HFFc6 (cell line): ENCODE results near the gene TBX2. TPM values are rescaled to one million over a fixed set of nuclear protein-coding genes. Genes with fewer than 3 reads are reported as not detected.

ENCODE experiments used
- DNase-seq: peaks from one replicate; pipeline ENCODE4 v3.0.0-alpha.2; 2018
- H3K27ac Mint-ChIP-seq: 2 replicates; pipeline ENCODE4 v1.8.0; 2020; ENCODE audit warnings: mild to moderate bottlenecking, mixed read lengths
- H3K27me3 Mint-ChIP-seq: 2 replicates; pipeline ENCODE4 v1.8.0; 2021; ENCODE audit warnings: mild to moderate bottlenecking, moderate library complexity, mixed read lengths; ENCODE audit not compliant: insufficient read depth
- H3K36me3 Mint-ChIP-seq: 2 replicates; pipeline ENCODE4 v1.8.0; 2021; ENCODE audit warnings: low read depth, mixed read lengths
- H3K4me1 Mint-ChIP-seq: 2 replicates; pipeline ENCODE4 v1.8.0; 2020; ENCODE audit warnings: low read depth, mixed read lengths
- H3K4me3 Mint-ChIP-seq: 2 replicates; pipeline ENCODE4 v1.8.0; 2020; ENCODE audit warnings: mild to moderate bottlenecking, moderate library complexity, mixed read lengths
- H3K9me3 Mint-ChIP-seq: 2 replicates; pipeline ENCODE4 v1.8.0; 2020; ENCODE audit warnings: mild to moderate bottlenecking, mixed read lengths
- total RNA-seq, 6 experiments: library from RNA; stranded (reverse); fragmentation: NEBNext Ultra II Directional; extraction: Animal tissue kit (Norgen Biotek cat#: 25700); gene quantifications; 2 replicates in 1 of 6; 3 replicates in 5 of 6; pipeline ENCODE4 v1.2.3, GENCODE V29; 2021
- TF ChIP-seq, protein P1 (sequence below): fragments of 200-600 bp; sonication (generic); IDR thresholded peaks from 2 replicates; pipeline ENCODE4 v1.5.0; 2021; ENCODE audit warnings: antibody characterized with exemption, mild to moderate bottlenecking

The TBX2 gene
- total RNA-seq, 6 experiments from 2014 or later = 42.3 to 71.4 (median 67.3) TPM

DNA sequence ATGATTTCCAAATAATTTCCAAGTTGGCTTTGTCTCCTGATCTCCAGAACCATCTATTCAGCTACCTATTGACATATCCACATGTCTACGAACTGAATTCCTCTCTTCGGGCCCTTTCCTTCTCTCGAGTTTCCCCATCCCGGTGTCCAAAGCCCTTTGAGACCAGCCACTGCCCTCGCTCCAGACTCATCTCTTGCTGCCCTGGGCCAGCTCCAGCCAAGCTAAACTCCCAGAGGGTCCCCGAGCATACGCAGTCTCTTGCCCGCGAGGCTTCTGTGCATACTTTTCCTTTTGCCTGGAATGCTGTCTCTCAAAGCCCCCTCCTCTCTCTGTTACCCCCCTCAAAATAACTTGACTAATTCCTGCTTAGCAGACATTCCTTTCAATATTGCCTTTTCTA is 27.2 kb upstream of the TBX2 start:
- Mint-ChIP-seq H3K4me1 (no peaks in the 10 kb centered on the region; the same call in 1 of the 2 replicates), H3K27me3 (no peaks in the 10 kb centered on the region; the same call in 1 of the 2 replicates), H3K4me3 (no peak overlapping the region), H3K9me3 (no peaks in the 10 kb centered on the region), H3K36me3 (no peaks in the 10 kb centered on the region), H3K27ac (no peak overlapping the region)
- no peak for DNase-seq
- TF ChIP-seq, protein P1, sequence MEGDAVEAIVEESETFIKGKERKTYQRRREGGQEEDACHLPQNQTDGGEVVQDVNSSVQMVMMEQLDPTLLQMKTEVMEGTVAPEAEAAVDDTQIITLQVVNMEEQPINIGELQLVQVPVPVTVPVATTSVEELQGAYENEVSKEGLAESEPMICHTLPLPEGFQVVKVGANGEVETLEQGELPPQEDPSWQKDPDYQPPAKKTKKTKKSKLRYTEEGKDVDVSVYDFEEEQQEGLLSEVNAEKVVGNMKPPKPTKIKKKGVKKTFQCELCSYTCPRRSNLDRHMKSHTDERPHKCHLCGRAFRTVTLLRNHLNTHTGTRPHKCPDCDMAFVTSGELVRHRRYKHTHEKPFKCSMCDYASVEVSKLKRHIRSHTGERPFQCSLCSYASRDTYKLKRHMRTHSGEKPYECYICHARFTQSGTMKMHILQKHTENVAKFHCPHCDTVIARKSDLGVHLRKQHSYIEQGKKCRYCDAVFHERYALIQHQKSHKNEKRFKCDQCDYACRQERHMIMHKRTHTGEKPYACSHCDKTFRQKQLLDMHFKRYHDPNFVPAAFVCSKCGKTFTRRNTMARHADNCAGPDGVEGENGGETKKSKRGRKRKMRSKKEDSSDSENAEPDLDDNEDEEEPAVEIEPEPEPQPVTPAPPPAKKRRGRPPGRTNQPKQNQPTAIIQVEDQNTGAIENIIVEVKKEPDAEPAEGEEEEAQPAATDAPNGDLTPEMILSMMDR = no peak

DNA sequence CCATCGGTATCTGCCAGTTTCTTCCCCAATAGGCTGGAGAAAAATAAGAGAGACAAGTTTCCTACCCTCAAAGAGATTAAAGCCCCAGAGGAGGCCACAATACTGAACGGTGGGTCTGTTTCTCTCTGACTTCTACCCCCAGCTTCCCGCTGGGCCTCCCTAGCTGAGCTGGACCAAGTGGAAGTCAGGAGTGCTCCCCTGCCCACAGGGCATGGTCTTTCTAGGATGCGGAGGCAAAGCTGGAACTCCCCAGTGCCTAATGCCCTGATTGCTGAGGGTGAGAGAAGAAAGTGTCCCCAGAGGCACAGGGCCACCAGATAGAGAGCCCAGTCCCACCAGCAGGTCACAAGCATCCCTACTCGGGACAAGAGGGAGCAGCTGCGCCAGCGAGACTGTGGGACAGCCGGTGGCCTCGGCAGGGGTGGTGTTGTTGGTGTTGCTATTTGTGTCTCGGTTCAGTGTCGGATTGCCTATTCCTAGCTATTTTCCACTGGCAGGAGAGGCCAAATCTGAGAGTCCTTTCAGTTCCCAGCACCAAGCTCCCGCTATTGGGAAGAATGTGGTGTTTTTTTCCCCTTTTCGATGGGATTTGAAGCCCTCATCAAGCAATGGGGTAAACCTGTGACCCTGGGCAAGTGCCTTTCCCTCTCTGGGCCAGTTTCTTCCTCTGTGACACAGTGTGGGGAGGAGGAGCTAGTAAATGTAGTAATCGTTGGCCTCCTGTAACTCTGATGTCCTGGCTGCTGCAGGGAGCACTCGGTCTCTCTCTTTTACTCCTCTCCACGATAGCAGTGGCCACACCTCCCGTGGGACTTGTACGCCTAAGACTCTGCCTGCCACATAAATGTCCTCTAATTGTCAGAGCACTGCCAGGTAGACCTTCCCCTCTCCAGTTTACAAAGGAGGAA is 22.5 kb upstream of the TBX2 start:
- Mint-ChIP-seq H3K36me3 (no peaks in the 10 kb centered on the region), H3K9me3 (no peaks in the 10 kb centered on the region), H3K4me3 (no peak overlapping the region), H3K27ac (no peak overlapping the region), H3K27me3 (peaks cover 3% of the 10 kb centered on the region), H3K4me1 (no peaks in the 10 kb centered on the region)
- no peak for DNase-seq
- TF ChIP-seq, protein P1 = no peak

DNA sequence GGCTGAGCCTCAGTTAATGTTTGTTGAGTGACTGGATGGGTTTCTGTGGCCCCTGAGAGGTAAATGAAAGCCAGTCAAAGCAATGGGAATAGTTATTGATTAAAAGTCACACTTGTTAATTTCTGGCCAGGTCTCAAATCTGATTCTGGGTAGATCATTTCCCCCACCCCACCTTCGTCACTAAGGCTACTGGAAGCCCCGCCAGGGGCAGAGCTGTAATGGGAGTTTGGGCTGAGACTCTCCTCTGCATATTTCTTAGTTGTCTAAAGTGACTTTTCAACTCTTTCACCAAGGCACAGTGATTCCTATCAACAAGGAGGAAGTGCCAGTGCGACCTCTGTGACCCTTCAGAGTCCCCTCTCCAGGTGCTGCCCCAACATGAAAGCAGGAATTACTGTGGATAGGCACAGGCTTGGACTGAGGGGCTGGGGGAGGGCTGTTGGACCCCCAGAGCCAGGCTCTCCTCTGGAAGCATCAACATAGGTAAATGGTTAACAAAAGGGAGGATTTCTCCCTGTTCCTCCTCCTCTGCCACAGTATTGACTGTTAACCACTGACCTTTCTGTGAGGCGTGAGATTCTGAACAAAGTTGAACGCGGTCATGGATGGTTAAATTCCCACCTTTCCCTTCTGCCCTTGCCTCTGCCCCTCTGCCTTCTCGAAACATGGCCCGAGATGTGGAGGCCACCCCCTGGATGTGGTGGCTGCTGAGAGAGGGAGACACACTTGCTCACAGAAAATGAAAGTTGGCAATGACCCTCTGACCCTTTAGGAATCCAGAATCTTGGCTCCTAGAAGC is 20.8 kb upstream of the TBX2 start:
- no peak for DNase-seq
- Mint-ChIP-seq H3K4me1 (no peaks in the 10 kb centered on the region), H3K27me3 (peaks cover 3% of the 10 kb centered on the region), H3K36me3 (no peaks in the 10 kb centered on the region), H3K4me3 (no peak overlapping the region), H3K9me3 (no peaks in the 10 kb centered on the region), H3K27ac (no peak overlapping the region)
- TF ChIP-seq, protein P1 = no peak

DNA sequence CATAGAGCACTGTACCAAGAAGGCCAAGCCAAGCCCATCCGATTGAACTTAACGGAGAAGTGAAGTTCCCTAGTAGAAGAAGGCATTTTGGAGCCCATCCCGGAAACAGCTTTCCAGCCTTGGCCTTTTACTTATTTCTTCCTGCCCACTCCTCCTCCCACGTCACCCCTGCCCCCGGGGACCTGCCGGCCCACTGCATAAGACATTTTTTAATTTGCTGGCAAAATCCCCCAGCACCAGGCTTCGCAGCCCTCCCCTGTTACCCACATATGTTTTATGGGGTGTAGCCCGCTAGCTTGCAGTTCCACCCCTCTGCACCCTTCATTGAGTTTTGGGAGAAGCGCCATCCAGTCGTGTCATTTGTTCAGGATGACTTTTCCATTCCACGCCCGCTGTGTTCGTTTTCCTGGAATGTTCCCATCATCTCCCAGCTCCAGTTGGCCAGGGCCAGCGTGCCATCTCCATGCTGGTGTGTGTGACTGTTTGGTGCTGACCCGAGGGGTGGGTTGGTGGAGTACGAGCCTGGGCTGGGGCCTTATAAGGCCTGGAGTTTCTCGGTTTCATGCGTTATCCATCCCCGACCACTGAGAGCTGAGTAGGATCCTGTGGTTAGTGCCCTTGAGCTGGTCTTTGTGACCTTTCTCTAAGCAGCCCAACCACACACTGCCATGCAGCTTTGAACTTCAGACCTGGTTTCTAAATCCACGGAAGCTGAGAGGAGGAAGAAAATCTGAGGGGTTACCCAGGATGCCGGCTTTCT is 20.0 kb upstream of the TBX2 start:
- no peak for DNase-seq
- TF ChIP-seq, protein P1 = no peak
- peaks cover 3% of the 10 kb centered on the region for H3K27me3 Mint-ChIP-seq
- no peaks in the 10 kb centered on the region for H3K36me3 Mint-ChIP-seq
- H3K4me1 Mint-ChIP-seq = no peaks in the 10 kb centered on the region
- H3K27ac Mint-ChIP-seq = no peak overlapping the region
- H3K9me3 Mint-ChIP-seq = no peaks in the 10 kb centered on the region
- H3K4me3 Mint-ChIP-seq = no peak overlapping the region

DNA sequence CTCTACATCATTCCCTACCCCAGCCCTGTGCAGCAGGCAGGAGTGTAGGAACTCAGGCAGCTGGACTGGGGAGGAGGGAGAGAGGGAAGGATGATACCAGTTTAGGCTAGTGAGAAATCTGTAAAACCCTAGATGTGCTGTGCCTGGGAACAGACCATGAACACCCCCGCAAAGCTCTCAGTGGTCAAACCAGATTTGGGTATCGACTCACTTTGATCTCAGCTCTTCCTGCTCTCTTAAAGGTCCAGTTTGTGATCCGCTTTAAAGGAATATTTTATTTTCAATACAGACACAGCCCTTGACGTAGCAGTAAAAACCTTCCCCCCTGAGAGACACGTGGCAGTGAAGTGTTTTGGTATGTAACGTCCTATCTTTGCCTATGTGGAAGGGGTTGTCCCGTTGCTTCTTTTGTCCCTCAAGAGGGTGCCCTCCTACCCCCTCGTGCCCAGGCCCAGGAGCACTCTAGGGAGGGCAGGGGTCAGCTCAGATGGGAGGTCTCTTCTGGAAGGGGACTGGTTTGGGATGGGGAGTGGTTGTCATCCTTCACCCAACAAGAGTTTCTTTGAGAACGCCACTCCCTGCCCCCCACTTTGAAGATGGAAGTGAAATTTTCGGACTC is 19.3 kb upstream of the TBX2 start:
- Mint-ChIP-seq H3K4me3 (no peak overlapping the region), H3K9me3 (no peaks in the 10 kb centered on the region), H3K27me3 (peaks cover 3% of the 10 kb centered on the region), H3K4me1 (no peaks in the 10 kb centered on the region), H3K36me3 (no peaks in the 10 kb centered on the region), H3K27ac (no peak overlapping the region)
- no peak for DNase-seq
- TF ChIP-seq, protein P1 = no peak
